GM19043 (cell line): ENCODE results near the gene MINDY4.
"Not testable (repeated sequence)": the region's sequence is repeated elsewhere in the genome, so short reads cannot be mapped to it uniquely, and the experiment has no call there.

ENCODE experiments used
- ATAC-seq: cut with Tn5 transposase; IDR thresholded peaks from one replicate; pipeline ENCODE4 v1.9.1; 2021; ENCODE audit warnings: low read depth; ENCODE audit not compliant: unreplicated experiment

Gene MINDY4

GRCh38 chr7:30826181-30826580 is 55.0 kb downstream of the MINDY4 start:
- no peak for ATAC-seq

- no peak for ATAC-seq
Observed at GRCh38 chr7:30828591-30828990, 57.4 kb downstream of the MINDY4 start.

GRCh38 chr7:30829471-30829870 is 58.3 kb downstream of the MINDY4 start:
- ATAC-seq: no peak

GRCh38 chr7:30831227-30831626 is 60.0 kb downstream of the MINDY4 start:
- ATAC-seq: no peak

- no peak for ATAC-seq
Observed at GRCh38 chr7:30831936-30832335, 60.7 kb downstream of the MINDY4 start.

GRCh38 chr7:30834017-30834674 is 62.9 kb downstream of the MINDY4 start:
- not testable (repeated sequence) for ATAC-seq

GRCh38 chr7:30835396-30835915 is 64.2 kb downstream of the MINDY4 start:
- no peak for ATAC-seq

- no peak for ATAC-seq
Observed at GRCh38 chr7:30836991-30837390, 65.8 kb downstream of the MINDY4 start.

- ATAC-seq: no peak
Observed at GRCh38 chr7:30837581-30837980, 66.4 kb downstream of the MINDY4 start.

GRCh38 chr7:30838008-30838407 is 66.8 kb downstream of the MINDY4 start:
- ATAC-seq: no peak

GRCh38 chr7:30840141-30841024 is 69.2 kb downstream of the MINDY4 start:
- no peak for ATAC-seq

- no peak for ATAC-seq
Observed at GRCh38 chr7:30841025-30841735, 70.0 kb downstream of the MINDY4 start.

GRCh38 chr7:30841801-30842541 is 70.8 kb downstream of the MINDY4 start:
- no peak for ATAC-seq

GRCh38 chr7:30842542-30843451 is 71.6 kb downstream of the MINDY4 start:
- no peak for ATAC-seq

- no peak for ATAC-seq
Observed at GRCh38 chr7:30843741-30844482, 72.7 kb downstream of the MINDY4 start.

- no peak for ATAC-seq
Observed at GRCh38 chr7:30844483-30844874, 73.3 kb downstream of the MINDY4 start.

GRCh38 chr7:30844916-30845315 is 73.7 kb downstream of the MINDY4 start:
- no peak for ATAC-seq

- ATAC-seq: no peak
Observed at GRCh38 chr7:30845426-30846135, 74.4 kb downstream of the MINDY4 start.
